Thyroid gland (tissue), 4 donors: ENCODE results near the gene CAV3.

Source experiments
- CTCF ChIP-seq, 6 experiments: fragments of 200-600 bp in 3 of 6; fragments of 450-650 bp in 3 of 6; sonication (generic) in 3 of 6; IDR thresholded peaks; one replicate each; pipeline ENCODE4 v1.5.1; 2016 to 2019; ENCODE audit warnings: antibody characterized with exemption in 6 of 6, mild to moderate bottlenecking in 2 of 6, inconsistent platforms in 1 of 6, moderate library complexity in 1 of 6
- POLR2A ChIP-seq, 2 donors: fragments of 450-650 bp; IDR thresholded peaks; one replicate each; pipeline ENCODE4 v1.6.1; 2017; ENCODE audit warnings: antibody characterized with exemption in 2 of 2, mild to moderate bottlenecking in 2 of 2, moderate library complexity in 1 of 2

GRCh38 chr3:8723612-8724011, 10.0 kb upstream of the CAV3 start:
- TF ChIP-seq CTCF (IDR thresholded peaks at IDR 0.05) (no peak), POLR2A (IDR thresholded peaks at IDR 0.05) (no peak)
